ENCODE measurements around the gene PNPO.

Gene PNPO

GRCh38 chr17:47941246-47942095 is at the start of gene PNPO:
TSS of gene PNPO (plus strand) at chr17:47941571. CDS start at chr17:47941676, 105 bp downstream.
- DNase-seq, result peak; percentile 99

GRCh38 chr17:47894498-47895346 is 46.6 kb upstream of the PNPO start:
- no peak for DNase-seq

- no peak for DNase-seq
Measured at GRCh38 chr17:47895347-47895855, 46.0 kb upstream of the PNPO start.

DNA sequence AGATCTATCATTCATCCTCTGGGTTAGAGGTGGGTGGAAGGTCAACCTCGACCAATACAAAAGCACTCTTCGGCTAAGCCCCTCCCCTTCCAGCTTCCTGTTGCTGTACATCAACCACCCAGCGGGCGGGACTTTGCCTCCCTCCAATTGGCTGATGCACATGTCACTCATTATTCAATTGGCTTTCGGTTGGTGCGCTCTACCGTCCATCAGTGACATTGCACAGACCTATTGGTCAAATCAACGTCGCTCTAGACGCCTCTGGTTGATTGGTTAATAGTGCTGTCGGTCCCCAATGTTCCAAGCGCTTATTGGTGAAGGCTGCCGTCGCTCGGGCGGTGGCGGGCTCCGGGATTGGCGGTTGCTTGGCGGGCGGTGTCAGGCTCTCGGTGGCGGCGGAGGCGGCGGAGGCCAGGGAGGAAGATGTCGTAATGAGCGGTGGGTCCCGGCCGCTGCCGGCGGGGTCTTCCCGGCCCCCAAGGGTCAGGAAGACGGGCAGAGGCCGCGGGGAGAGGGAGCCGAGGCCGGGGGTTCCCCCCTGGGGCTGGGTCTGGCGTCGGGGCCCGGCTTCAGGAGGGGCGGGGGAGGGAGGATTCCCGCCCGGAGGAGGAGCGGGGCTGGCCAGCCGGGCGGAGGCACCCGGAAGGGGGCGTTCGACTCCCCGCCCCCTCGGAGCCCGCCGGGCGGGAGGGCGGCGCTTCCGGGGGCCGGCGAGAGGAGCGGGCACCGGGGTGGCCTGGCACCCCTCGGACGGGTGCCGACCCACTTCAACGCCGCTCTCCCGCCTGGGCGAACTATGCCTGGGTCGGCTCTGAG is 45.3 kb upstream of the PNPO start, which contains the start of gene SP2:
Gene SP2, plus strand, starts transcription at position 381 of the 816 bp plus-strand sequence. Its CDS starts 51 bp downstream, at position 432.
- peak; percentile 100 for DNase-seq

- peak; percentile 66 for DNase-seq
Measured at GRCh38 chr17:47896672-47897490, 44.5 kb upstream of the PNPO start.

DNA sequence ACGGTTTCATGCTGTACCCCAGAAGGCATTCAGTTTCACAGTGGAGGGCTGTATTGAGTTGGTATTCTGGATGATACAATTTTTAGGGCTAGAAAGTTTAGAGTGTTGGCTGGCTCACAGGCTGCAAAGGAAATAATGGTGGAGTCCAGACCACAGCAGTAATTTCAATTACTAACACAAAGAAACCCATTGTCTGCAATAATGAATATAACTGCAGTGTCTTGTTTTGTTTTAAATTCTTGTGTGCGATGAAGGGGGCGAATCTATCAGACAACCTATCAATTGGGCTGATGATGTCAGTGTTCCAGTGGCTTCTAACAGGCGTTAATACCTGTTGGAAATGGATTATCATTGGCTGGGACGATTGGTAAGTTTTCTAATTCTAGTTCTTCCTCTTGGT is 43.8 kb upstream of the PNPO start:
- DNase-seq, result no peak

DNA sequence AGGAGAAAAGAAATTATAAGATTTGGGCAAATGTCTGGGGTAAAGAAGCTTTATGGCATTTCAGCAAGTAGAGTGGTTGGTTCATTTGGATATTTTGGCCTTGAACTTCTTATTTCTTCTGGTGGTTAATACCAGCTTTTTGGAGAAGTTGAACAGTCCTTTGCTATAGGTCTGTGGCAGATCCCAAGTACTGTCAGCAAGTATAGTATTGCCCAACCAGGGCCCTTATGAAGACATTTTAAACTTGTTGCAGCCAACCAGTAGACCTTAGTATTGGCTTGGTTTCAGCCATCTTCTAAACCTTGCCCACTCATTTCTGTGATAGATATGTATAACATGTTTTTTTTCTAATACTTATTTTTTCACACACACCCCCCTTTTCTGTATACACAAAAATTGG is 43.1 kb upstream of the PNPO start:
- no peak for DNase-seq

DNA sequence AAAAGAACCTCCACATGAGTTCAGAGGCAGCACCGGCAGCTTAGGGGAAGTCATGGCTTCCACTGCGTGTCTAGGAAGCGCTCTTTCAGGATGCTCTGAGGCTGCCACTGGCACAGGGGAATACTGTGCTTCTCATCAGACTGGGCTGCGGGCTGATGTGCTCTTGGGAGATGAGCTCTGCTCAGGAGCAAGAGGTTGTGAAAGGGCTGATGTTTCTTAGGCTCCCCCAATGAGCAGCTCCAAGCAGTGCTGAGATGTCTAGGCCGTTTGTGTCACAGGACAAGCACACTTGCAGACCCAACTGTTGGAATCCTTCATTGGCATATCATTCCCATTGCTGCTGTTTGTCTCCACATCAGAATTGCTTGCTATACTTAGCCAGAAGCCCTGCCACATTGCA is 41.7 kb upstream of the PNPO start:
- no peak for DNase-seq

DNA sequence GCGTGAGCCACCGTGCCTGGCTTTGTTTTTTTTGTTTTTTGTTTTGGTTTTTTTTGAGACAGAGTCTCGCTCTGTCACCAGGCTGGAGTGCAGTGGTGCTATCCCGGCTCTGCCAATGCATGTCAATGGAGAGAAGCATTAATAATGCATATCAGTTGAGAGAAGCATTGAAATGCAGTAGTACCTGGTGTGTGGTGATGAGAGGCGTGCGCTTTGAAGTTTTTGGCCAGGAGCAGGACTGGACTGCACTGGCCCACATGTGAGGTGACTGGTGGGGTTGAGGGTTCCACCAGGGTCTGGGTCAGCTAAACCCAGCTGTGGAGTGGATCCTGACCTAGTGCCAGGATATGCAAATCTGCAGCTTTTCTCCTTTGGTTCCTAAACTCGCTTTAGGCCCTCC is 39.9 kb upstream of the PNPO start:
- DNase-seq, result no peak

DNA sequence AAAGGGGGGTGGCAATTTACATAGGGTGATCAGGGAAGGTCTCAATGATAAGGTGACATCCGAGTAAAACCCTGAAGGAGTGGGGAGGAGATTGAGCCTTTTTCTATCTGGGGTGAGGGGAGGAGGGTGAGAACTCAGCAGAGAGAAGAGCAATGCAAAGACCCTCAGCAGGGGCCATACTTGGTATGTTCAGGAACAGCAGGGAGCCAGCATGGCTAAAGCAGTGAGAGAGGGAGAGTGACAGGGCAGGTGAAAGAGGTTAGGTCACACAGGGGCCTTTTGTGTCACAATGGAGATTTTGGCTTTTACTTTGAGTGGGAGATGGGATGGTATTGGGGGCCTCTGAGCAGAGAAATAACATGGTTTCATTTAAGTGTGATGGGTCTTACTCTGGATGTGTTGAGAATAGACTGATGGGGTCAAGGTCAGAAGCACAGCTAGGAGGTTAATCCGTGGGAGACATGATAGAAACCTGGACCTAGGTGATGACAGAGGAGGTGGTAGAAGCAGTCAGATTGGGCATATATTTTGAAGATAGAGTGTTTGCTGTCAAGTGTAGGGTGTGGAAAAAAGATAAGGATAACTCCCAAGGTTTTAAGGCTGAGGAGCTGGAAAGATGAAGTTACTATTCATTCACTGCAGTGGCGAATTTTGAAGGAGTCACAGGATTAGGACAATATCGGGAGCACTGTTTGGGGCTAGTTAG is 39.2 kb upstream of the PNPO start:
- no peak for DNase-seq

- no peak for DNase-seq
Measured at GRCh38 chr17:47905221-47905733, 36.1 kb upstream of the PNPO start.

DNA sequence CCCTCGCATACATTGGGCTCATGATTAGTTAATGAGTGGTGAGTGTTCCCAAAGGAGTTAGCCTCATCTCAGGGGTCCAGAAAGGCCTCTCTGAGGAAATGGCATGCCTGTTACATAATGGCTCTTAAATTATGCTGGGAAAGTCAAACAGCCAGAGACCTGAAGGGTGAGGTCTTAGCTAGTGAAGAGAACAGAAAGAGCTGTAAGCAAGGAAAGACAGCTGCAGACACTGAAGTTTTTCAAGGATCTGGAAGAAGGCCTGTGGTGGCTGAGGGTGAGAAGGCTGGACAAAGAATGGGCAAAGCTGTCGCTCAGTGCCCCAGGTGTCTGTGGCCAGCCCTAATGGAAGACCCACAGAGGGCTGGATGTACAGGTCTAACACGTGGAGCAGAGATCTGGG is 34.9 kb upstream of the PNPO start:
- DNase-seq, result no peak

DNA sequence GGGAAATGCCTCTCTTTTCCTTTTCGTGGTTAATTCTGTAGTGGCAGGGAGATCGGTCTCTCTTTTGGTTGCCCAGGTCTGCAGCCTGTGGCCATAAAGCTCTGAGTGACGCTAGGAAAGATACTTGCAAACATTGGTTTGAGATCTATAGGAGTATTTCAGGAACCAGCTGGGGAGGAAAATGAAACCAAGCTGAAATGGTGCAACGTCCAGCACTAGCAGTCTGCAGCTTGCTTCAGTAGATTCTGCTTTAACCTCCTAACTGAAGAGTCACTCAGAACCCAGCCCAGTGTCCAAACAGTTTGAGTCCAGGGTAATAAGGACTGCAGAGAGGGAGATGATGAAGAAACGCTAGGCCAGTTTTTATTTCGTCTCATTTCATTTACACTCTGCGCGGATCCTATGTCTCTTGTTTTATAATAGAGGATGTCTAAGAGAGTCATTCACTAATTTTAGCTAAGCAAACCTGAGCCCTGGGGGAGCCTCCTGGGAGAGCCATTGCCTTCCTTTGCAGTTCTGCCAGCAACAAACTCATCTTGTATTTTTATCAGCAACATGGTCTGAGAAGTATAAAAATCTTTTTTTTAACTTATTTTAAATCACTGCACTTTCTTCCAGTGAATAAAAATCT is 33.3 kb upstream of the PNPO start:
- DNase-seq, result no peak

DNA sequence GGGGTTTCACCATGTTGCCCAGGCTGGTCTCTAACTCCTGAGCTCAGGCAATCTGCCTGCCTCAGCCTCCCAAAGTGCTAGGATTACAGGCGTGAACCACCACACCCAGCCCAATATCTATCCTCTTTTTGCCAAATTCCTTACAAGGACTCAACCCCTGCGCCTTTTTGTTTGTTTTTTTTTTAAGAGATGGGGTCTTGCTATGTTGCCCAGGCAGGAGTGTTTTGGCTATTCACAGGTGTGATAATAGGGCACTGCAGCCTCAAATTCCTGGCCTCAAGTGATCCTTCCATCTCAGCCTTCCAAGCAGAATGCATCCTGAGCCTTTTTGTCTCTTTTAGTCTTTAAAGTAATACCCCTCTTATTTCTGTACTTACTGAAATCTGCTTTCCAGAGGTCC is 28.3 kb upstream of the PNPO start:
- DNase-seq, result no peak

DNA sequence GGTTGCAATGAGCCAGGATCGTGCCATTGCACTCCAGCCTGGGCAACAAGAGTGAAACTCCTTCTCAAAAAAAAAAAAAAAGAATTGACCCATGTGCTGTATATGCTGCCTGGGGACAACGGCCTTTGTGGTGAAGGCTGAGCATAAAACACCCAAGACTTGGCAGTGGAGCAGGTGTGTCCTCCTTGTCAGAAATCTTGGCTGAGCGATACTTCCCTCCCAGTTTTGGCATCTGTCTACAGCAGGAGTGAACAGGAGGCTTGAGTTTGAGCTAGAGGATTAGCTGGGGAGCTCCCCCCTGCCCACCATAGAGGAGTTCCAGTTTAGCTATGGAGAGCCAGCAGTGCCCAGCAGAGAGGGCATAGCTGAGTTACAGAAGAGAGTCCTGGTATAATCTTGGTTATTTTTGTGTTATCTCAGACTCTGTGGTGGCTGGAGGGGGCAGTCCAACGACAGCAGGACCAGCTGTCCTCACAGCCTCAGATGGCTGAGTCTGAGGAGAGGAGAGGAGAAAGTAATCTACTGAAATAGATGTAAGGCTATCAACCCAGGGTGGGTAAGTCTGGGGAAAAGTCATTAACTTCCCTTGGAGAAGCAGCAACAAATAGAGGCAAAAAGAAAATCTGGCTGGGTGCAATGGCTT is 26.9 kb upstream of the PNPO start:
- no peak for DNase-seq

- no peak for DNase-seq
Measured at GRCh38 chr17:47915776-47916398, 25.5 kb upstream of the PNPO start.

- DNase-seq, result no peak
Measured at GRCh38 chr17:47916489-47917208, 24.7 kb upstream of the PNPO start.

DNA sequence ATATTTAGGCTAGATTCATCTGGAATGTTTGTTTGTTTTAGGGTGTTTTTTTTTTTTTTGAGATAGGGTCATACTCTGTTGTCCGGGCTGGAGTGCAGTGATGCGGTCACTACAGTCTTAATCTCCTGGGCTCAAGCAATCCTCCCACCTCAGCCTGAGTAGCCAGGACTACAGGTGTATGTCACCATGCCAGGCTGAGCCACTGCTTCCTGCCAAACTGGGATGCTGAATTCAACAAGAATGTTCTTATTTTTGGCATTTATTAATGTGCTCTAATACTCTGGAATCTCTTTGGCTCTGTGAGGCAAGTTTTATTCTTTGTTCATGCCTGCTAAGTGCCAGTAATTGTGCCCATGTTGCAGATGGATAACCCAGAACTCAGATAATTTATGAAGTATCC is 23.8 kb upstream of the PNPO start:
- DNase-seq, result no peak

DNA sequence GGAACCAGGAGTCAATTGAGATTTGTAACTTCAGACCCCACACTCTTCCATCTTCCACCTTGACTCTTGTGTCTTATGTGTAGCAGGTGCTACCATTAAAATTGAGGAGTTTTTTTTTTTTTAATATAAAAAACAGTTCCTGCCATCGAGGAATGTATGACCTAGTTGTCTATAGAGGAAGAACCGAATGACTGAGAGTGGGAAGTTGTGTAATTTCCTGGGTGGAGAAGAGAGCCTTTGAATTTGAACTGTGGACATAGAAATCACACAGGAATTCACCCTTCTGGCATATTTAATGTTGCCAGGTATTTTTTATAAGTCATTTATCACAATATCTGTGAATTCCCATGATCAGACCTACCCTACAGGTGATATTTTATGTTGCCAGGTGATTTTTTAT is 23.4 kb upstream of the PNPO start:
- no peak for DNase-seq
